Epithelial cell of proximal tubule (primary cell): ENCODE results near the gene ZMYND12. TPM values are rescaled to one million over a fixed set of nuclear protein-coding genes. Genes with fewer than 3 reads are reported as not detected.

ENCODE experiments used
- DNase-seq: peaks from one replicate; pipeline ENCODE4 v3.0.0-alpha.2; 2011; ENCODE audit warnings: low read depth
- H3K4me3 ChIP-seq: 2 replicates; pipeline ENCODE4 v1.5.1; 2011; ENCODE audit warnings: low read depth, mild to moderate bottlenecking, low read length
- CTCF ChIP-seq: conservative IDR thresholded peaks from 2 replicates; pipeline ENCODE4 v1.5.1; 2012; ENCODE audit warnings: low read depth, mild to moderate bottlenecking, low read length
- total RNA-seq: library from RNA; depleted of rRNA; stranded (reverse); fragments of >200 nt; gene quantifications from 2 replicates; pipeline ENCODE4 v1.2.3, GENCODE V29; 2015

The ZMYND12 gene
- total RNA-seq, 1 donor from 2014 or later, result 0.35 TPM

GRCh38 chr1:42429603-42430002 lies 26.2 kb downstream of the ZMYND12 start:
- H3K4me3 ChIP-seq, result no peak overlapping the region
- no peak for DNase-seq
- no peak for TF ChIP-seq CTCF

- no peak for TF ChIP-seq CTCF
- no peak overlapping the region for H3K4me3 ChIP-seq
- no peak for DNase-seq
Observed at GRCh38 chr1:42427240-42427639, 28.6 kb downstream of the ZMYND12 start.

GRCh38 chr1:42424201-42424600 lies 31.6 kb downstream of the ZMYND12 start:
- no peak for DNase-seq
- TF ChIP-seq CTCF, result no peak
- no peak overlapping the region for H3K4me3 ChIP-seq

- TF ChIP-seq CTCF, result no peak
- no peak overlapping the region for H3K4me3 ChIP-seq
- no peak for DNase-seq
Observed at GRCh38 chr1:42423681-42424080, 32.1 kb downstream of the ZMYND12 start.

GRCh38 chr1:42422737-42423136 lies 33.1 kb downstream of the ZMYND12 start:
- H3K4me3 ChIP-seq, result no peak overlapping the region
- no peak for TF ChIP-seq CTCF
- no peak for DNase-seq

GRCh38 chr1:42420911-42421585 lies 34.8 kb downstream of the ZMYND12 start:
- H3K4me3 ChIP-seq, result no peak overlapping the region
- TF ChIP-seq CTCF, result no peak
- peak; percentile 47 for DNase-seq

GRCh38 chr1:42420121-42420520 lies 35.7 kb downstream of the ZMYND12 start:
- TF ChIP-seq CTCF, result no peak

More at GRCh38 chr1:42420121-42420520, 35.7 kb downstream of the ZMYND12 start:
- H3K4me3 ChIP-seq, result no peak overlapping the region
- DNase-seq, result no peak
